PFSK-1 (cell line): ENCODE data around the gene MAB21L2.

ENCODE experiments used
- SIN3A ChIP-seq: IDR thresholded peaks from 2 replicates; pipeline ENCODE4 v1.6.1; 2012; ENCODE audit warnings: mild to moderate bottlenecking, low read length, moderate library complexity, borderline replicate concordance; ENCODE audit not compliant: insufficient read depth
- TAF1 ChIP-seq: IDR thresholded peaks from 2 replicates; pipeline ENCODE4 v1.6.1; 2012; ENCODE audit warnings: low read length, control low read depth, borderline replicate concordance; ENCODE audit not compliant: insufficient read depth

DNA sequence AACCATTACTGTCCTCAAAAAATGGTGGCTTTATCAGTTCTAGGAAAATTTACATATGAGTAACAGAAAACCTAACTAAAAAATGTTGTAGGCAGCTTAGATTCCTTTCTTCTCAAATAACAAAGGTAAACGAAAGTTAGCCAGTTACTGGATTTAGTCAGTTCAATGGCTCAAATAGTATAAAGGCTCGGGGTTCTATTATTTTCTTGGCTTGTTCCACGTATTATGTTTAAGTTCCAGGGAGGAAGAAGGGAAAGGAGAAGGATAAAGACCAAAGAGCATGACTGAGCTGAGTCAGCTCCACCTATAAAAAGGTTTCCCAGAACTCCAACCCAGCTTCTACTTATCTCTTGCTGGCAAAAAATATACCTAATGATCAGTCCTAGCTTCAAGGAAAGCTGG, 41.0 kb upstream of the MAB21L2 start:
- TF ChIP-seq TAF1 (no peak), SIN3A (no peak)
